Measurements from ENCODE around the gene ZMYND8. TPM values are rescaled to one million over a fixed set of nuclear protein-coding genes. Genes with fewer than 3 reads are reported as not detected.
A peak's percentile ranks its signal among the peaks of the same experiment; 100 is the strongest.

Gene ZMYND8
- polyA plus RNA-seq, 3 donors, result 1.4 to 13.8 (median 5.8) TPM

GRCh38 chr20:47335251-47336128 is 21.0 kb downstream of the ZMYND8 start:
- Histone ChIP-seq H2AFZ (ENCODE audit: insufficient read depth, low read depth, low read length, poor library complexity, severe bottlenecking) (no peak overlapping the region), H3K27ac (ENCODE audit: low read depth in 1 of 2, low read length in 2 of 2) (peak overlapping the region in 1 of 2 donors; percentile 36), H3K9ac (ENCODE audit: insufficient read depth, low read length, poor library complexity, severe bottlenecking) (no peak overlapping the region), H3K9me3 (replicated peaks in 1 of 2; ENCODE audit: control insufficient read depth in 1 of 2, insufficient read depth in 1 of 2, low read length in 2 of 2) (no peaks in the 10 kb centered on the region), H3K36me3 (replicated peaks in 1 of 2; ENCODE audit: control insufficient read depth in 1 of 2, insufficient read depth in 2 of 2, low read length in 2 of 2) (peaks cover 24 to 75% of the 10 kb centered on the region in 2 donors), H3K4me1 (ENCODE audit: control insufficient read depth in 1 of 2, insufficient read depth in 2 of 2, low read length in 2 of 2) (peaks cover 0 to 7% of the 10 kb centered on the region in 2 donors), H3K79me2 (ENCODE audit: insufficient read depth, low read length) (peaks cover 98% of the 10 kb centered on the region), H3K4me2 (replicated peaks; ENCODE audit: extremely low read depth, low read length, poor library complexity, severe bottlenecking) (no peak overlapping the region), H3K27me3 (ENCODE audit: control insufficient read depth in 2 of 2, insufficient read depth in 2 of 2, low read length in 2 of 2) (no peaks in the 10 kb centered on the region), H3K4me3 (replicated peaks in 1 of 3; ENCODE audit: low read depth in 2 of 3, low read length in 3 of 3) (no peak overlapping the region), H4K20me1 (ENCODE audit: insufficient read depth, low read length) (peaks cover 71% of the 10 kb centered on the region)
- TF ChIP-seq, protein P1, sequence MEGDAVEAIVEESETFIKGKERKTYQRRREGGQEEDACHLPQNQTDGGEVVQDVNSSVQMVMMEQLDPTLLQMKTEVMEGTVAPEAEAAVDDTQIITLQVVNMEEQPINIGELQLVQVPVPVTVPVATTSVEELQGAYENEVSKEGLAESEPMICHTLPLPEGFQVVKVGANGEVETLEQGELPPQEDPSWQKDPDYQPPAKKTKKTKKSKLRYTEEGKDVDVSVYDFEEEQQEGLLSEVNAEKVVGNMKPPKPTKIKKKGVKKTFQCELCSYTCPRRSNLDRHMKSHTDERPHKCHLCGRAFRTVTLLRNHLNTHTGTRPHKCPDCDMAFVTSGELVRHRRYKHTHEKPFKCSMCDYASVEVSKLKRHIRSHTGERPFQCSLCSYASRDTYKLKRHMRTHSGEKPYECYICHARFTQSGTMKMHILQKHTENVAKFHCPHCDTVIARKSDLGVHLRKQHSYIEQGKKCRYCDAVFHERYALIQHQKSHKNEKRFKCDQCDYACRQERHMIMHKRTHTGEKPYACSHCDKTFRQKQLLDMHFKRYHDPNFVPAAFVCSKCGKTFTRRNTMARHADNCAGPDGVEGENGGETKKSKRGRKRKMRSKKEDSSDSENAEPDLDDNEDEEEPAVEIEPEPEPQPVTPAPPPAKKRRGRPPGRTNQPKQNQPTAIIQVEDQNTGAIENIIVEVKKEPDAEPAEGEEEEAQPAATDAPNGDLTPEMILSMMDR (IDR thresholded peaks at IDR 0.05), result no peak
- Mint-ChIP-seq H3K4me1 (peaks cover 24% of the 10 kb centered on the region), H3K9me3 (peaks cover 0 to 2% (median 0%) of the 10 kb centered on the region in 7 donors), H3K27ac (peak overlapping the region in 4 of 7 donors; percentile 23 to 55 (median 44)), H3K4me3 (no peak overlapping the region), H3K27me3 (ENCODE audit: low read depth in 3 of 3) (no peaks in the 10 kb centered on the region), H3K36me3 (peaks cover 61 to 68% of the 10 kb centered on the region in 2 donors)
- intact Hi-C loops (cut with micrococcal nuclease), result no loop called here
- WGBS (ENCODE audit: insufficient coverage), result 100% methylated on average over 1 of the region's 12 CpGs
- DNase-seq, result no peak

DNA sequence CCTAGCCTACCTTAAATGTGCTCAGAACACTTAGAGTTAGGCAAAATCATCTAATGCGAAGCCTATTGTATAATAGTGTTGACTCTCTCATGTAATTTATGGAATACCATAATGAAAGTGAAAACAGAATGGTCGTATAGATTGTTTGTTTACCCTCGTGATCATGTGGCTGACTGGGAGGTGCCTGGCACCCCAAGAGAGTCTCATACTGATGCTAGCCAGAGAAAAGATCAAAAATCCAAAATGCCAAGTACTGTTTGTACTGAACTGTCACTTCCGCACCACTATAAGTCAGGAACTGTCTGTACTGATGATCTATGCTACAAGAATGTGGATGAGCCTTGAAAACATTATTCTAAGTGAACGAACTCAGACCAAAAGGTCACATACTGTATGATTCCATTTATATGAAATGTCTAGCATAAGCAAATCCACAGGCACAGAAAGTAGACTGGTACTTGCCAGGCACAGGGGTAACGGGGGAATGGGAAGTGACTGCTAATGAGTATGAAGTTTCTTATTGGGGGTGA is 22.4 kb downstream of the ZMYND8 start:
- H3K9me3 ChIP-seq (replicated peaks in 1 of 2; ENCODE audit: control insufficient read depth in 1 of 2, insufficient read depth in 1 of 2, low read length in 2 of 2), result no peaks in the 10 kb centered on the region
- TF ChIP-seq, protein P1 (IDR thresholded peaks at IDR 0.05), result no peak
- peak overlapping the region in 1 of 2 donors; percentile 60 for H3K27ac ChIP-seq (ENCODE audit: low read depth in 1 of 2, low read length in 2 of 2)
- peaks cover 79% of the 10 kb centered on the region for H4K20me1 ChIP-seq (ENCODE audit: insufficient read depth, low read length)
- peak overlapping the region; percentile 48 for H3K4me2 ChIP-seq (replicated peaks; ENCODE audit: extremely low read depth, low read length, poor library complexity, severe bottlenecking)
- peaks cover 98% of the 10 kb centered on the region for H3K79me2 ChIP-seq (ENCODE audit: insufficient read depth, low read length)
- peaks cover 0 to 7% of the 10 kb centered on the region in 2 donors for H3K4me1 ChIP-seq (ENCODE audit: control insufficient read depth in 1 of 2, insufficient read depth in 2 of 2, low read length in 2 of 2)
- H3K4me3 ChIP-seq (replicated peaks in 1 of 3; ENCODE audit: low read depth in 2 of 3, low read length in 3 of 3), result peak overlapping the region in 2 of 3 experiments; percentile 10 to 36
- Mint-ChIP-seq H3K27ac (peak overlapping the region in 6 of 7 donors; percentile 26 to 94 (median 58)), H3K4me1 (peaks cover 23% of the 10 kb centered on the region), H3K27me3 (ENCODE audit: low read depth in 3 of 3) (no peaks in the 10 kb centered on the region), H3K36me3 (peaks cover 62 to 66% of the 10 kb centered on the region in 2 donors), H3K4me3 (peak overlapping the region; percentile 6 to 66), H3K9me3 (no peaks in the 10 kb centered on the region)
- H3K27me3 ChIP-seq (ENCODE audit: control insufficient read depth in 2 of 2, insufficient read depth in 2 of 2, low read length in 2 of 2), result no peaks in the 10 kb centered on the region
- peak overlapping the region; percentile 34 for H3K9ac ChIP-seq (ENCODE audit: insufficient read depth, low read length, poor library complexity, severe bottlenecking)
- peak overlapping the region; percentile 10 for H2AFZ ChIP-seq (ENCODE audit: insufficient read depth, low read depth, low read length, poor library complexity, severe bottlenecking)
- 8% methylated on average over 2 of the region's 6 CpGs for WGBS (ENCODE audit: insufficient coverage)
- peaks cover 26 to 74% of the 10 kb centered on the region in 2 donors for H3K36me3 ChIP-seq (replicated peaks in 1 of 2; ENCODE audit: control insufficient read depth in 1 of 2, insufficient read depth in 2 of 2, low read length in 2 of 2)
- intact Hi-C loops (cut with micrococcal nuclease), result no loop called here
- DNase-seq, result no peak

Data from CD14-positive monocyte (primary cell).